Fibroblast of the aortic adventitia (primary cell): ENCODE data around the gene TMPRSS11A. TPM values are rescaled to one million over a fixed set of nuclear protein-coding genes. Genes with fewer than 3 reads are reported as not detected.

Source experiments
- DNase-seq: peaks from one replicate; pipeline ENCODE4 v3.0.0-alpha.2; 2010; ENCODE audit warnings: low read depth
- H3K4me3 ChIP-seq: 2 replicates; pipeline ENCODE4 v1.5.1; 2011; ENCODE audit warnings: low read depth, mild to moderate bottlenecking, control low read depth, low read length, moderate library complexity
- total RNA-seq: library from RNA; depleted of rRNA; stranded (reverse); fragments of >200 nt; gene quantifications from 2 replicates; pipeline ENCODE4 v1.2.3, GENCODE V29; 2012; ENCODE audit warnings: low replicate concordance
- TF ChIP-seq, protein P1 (sequence below): IDR thresholded peaks from 2 replicates; pipeline ENCODE4 v1.5.1; 2011; ENCODE audit warnings: mild to moderate bottlenecking, low read length, control low read depth, inconsistent platforms; ENCODE audit not compliant: insufficient read depth

The TMPRSS11A gene
- total RNA-seq, 1 donor: under 0.01 TPM

- no peak overlapping the region for H3K4me3 ChIP-seq
- DNase-seq: no peak
- TF ChIP-seq, protein P1, sequence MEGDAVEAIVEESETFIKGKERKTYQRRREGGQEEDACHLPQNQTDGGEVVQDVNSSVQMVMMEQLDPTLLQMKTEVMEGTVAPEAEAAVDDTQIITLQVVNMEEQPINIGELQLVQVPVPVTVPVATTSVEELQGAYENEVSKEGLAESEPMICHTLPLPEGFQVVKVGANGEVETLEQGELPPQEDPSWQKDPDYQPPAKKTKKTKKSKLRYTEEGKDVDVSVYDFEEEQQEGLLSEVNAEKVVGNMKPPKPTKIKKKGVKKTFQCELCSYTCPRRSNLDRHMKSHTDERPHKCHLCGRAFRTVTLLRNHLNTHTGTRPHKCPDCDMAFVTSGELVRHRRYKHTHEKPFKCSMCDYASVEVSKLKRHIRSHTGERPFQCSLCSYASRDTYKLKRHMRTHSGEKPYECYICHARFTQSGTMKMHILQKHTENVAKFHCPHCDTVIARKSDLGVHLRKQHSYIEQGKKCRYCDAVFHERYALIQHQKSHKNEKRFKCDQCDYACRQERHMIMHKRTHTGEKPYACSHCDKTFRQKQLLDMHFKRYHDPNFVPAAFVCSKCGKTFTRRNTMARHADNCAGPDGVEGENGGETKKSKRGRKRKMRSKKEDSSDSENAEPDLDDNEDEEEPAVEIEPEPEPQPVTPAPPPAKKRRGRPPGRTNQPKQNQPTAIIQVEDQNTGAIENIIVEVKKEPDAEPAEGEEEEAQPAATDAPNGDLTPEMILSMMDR: no peak
Measured at GRCh38 chr4:67883458-67883857, 79.8 kb downstream of the TMPRSS11A start.

GRCh38 chr4:67880866-67881610 lies 82.3 kb downstream of the TMPRSS11A start:
- TF ChIP-seq, protein P1: no peak
- H3K4me3 ChIP-seq: no peak overlapping the region
- no peak for DNase-seq

- TF ChIP-seq, protein P1: no peak
- H3K4me3 ChIP-seq: no peak overlapping the region
- peak; percentile 19 for DNase-seq
Measured at GRCh38 chr4:67879486-67879885, 83.8 kb downstream of the TMPRSS11A start.

GRCh38 chr4:67877086-67877485 lies 86.2 kb downstream of the TMPRSS11A start:
- TF ChIP-seq, protein P1: no peak
- DNase-seq: no peak

DNA sequence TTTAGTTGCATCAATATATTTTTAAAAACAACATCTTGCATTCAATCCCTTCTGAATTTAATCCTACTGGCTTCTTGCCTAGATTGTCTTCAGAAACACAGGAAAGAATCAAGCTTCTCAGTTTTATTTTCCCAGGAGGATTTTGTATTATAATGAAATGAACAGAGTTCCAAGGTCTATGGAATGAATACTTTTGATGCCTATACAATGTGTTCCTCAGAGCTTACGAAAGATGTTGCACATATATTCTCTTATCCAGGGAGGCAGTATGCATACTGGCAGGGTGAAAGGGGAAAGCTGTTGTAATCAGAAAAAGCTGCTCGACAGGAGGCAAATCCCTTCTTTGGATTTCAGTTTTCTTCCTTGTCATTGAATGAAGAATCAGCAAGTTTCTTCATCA lies 88.3 kb downstream of the TMPRSS11A start:
- TF ChIP-seq, protein P1: no peak
- DNase-seq: peak; percentile 9
- no peak overlapping the region for H3K4me3 ChIP-seq

More at GRCh38 chr4:67877086-67877485, 86.2 kb downstream of the TMPRSS11A start:
- no peak overlapping the region for H3K4me3 ChIP-seq

- peak; percentile 3 for DNase-seq
- TF ChIP-seq, protein P1: no peak
- no peak overlapping the region for H3K4me3 ChIP-seq
Measured at GRCh38 chr4:67873116-67873515, 90.2 kb downstream of the TMPRSS11A start.

DNA sequence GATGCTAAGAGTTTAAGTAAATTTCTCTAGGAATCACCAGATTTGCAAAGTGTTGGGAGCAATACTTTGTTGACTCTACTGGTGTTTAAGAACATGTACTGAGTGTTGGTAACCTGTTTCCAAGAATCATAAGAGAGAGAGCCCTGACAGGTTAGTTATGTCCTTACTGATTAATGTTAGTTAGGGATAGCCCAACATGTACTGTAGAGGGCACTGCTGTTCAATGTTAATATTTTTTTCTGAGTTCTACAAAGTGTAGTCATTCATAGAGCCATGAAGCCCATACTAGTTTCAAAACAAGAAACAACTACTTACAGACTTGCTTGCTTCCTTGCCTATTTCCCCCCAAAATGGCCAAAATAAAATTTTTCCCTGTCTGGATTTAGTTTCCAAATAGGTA lies 91.4 kb downstream of the TMPRSS11A start:
- no peak overlapping the region for H3K4me3 ChIP-seq
- TF ChIP-seq, protein P1: peak; percentile 63
- peak; percentile 66 for DNase-seq
